Glutamatergic neuron (in vitro differentiated cells): ENCODE measurements around the gene MCU. TPM values are rescaled to one million over a fixed set of nuclear protein-coding genes. Genes with fewer than 3 reads are reported as not detected.

Experiments used
- DNase-seq: peaks from one replicate; pipeline ENCODE4 v3.0.0; 2022
- H3K27ac Mint-ChIP-seq: one replicate; pipeline ENCODE4 v1.8.0; 2020; ENCODE audit warnings: mild to moderate bottlenecking, mixed read lengths, inconsistent platforms; ENCODE audit not compliant: unreplicated experiment
- H3K27me3 Mint-ChIP-seq: one replicate; pipeline ENCODE4 v1.8.0; 2020; ENCODE audit warnings: mild to moderate bottlenecking, moderate library complexity, mixed read lengths, inconsistent platforms; ENCODE audit not compliant: unreplicated experiment
- H3K36me3 Mint-ChIP-seq: one replicate; pipeline ENCODE4 v1.8.0; 2020; ENCODE audit warnings: mild to moderate bottlenecking, mixed read lengths, inconsistent platforms; ENCODE audit not compliant: unreplicated experiment
- H3K4me1 Mint-ChIP-seq: one replicate; pipeline ENCODE4 v1.8.0; 2020; ENCODE audit warnings: mild to moderate bottlenecking, low read depth, mixed read lengths, inconsistent platforms; ENCODE audit not compliant: unreplicated experiment
- H3K4me3 Mint-ChIP-seq: one replicate; pipeline ENCODE4 v1.8.0; 2020; ENCODE audit warnings: mild to moderate bottlenecking, mixed read lengths, inconsistent platforms; ENCODE audit not compliant: unreplicated experiment
- H3K9me3 Mint-ChIP-seq: one replicate; pipeline ENCODE4 v1.8.0; 2020; ENCODE audit warnings: mild to moderate bottlenecking, moderate library complexity, mixed read lengths, inconsistent platforms; ENCODE audit not compliant: unreplicated experiment
- total RNA-seq: library from RNA; stranded (reverse); fragmentation: NEBNext Ultra II Directional; extraction: Animal tissue kit (Norgen Biotek cat#: 25700); gene quantifications from one replicate; pipeline ENCODE4 v1.2.1, GENCODE V29; 2021; ENCODE audit not compliant: unreplicated experiment
- TF ChIP-seq, protein P1 (sequence below): fragments of 200-600 bp; sonication (generic); IDR thresholded peaks from one replicate; pipeline ENCODE4 v1.5.0; 2021; ENCODE audit not compliant: partially characterized antibody, unreplicated experiment

Gene MCU
- total RNA-seq, 1 donor from 2014 or later, result 15.2 TPM

DNA sequence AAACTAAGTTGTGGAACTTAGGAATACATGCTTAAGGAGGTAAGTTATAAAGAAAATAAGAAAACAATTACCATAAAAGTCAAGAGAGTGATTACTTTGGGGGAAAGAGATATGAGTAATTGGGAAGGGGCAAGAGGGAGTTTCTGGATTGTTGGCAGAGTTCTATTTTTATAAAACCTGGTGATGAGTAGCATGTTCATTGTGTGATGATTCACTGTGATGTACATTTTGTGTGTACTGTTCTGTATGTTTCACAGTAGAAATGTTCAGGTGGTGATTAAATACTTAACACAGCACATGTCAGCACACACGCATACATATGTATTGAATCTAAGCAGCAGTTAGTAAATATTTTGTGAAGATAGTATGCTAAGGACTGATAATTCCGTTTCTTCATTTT, 191.9 kb downstream of the MCU start:
- no peaks in the 10 kb centered on the region for H3K27me3 Mint-ChIP-seq
- H3K36me3 Mint-ChIP-seq, result no peaks in the 10 kb centered on the region
- no peaks in the 10 kb centered on the region for H3K9me3 Mint-ChIP-seq
- H3K4me3 Mint-ChIP-seq, result no peak overlapping the region
- DNase-seq, result no peak
- H3K4me1 Mint-ChIP-seq, result peaks cover 8% of the 10 kb centered on the region
- TF ChIP-seq, protein P1, sequence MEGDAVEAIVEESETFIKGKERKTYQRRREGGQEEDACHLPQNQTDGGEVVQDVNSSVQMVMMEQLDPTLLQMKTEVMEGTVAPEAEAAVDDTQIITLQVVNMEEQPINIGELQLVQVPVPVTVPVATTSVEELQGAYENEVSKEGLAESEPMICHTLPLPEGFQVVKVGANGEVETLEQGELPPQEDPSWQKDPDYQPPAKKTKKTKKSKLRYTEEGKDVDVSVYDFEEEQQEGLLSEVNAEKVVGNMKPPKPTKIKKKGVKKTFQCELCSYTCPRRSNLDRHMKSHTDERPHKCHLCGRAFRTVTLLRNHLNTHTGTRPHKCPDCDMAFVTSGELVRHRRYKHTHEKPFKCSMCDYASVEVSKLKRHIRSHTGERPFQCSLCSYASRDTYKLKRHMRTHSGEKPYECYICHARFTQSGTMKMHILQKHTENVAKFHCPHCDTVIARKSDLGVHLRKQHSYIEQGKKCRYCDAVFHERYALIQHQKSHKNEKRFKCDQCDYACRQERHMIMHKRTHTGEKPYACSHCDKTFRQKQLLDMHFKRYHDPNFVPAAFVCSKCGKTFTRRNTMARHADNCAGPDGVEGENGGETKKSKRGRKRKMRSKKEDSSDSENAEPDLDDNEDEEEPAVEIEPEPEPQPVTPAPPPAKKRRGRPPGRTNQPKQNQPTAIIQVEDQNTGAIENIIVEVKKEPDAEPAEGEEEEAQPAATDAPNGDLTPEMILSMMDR, result no peak
- no peak overlapping the region for H3K27ac Mint-ChIP-seq

DNA sequence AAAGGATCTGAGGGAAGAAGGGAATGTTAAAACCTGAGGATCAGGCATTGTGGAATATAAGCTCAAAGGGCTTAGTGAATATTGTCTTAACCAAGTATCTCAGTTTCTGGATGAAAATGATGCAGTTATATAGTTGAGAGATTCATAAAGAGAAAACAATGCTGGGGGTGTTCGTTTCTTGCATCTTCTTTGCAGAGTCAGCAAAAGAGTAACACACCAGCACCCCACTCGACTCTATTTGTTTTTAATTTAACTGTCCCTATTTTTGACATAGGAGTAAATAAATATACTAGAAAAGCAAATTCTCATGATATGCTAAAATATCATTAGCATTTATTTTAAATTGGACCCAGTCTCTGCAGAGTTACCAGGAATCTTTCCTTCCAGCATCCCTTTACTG, 194.0 kb downstream of the MCU start:
- Mint-ChIP-seq H3K9me3 (no peaks in the 10 kb centered on the region), H3K36me3 (no peaks in the 10 kb centered on the region), H3K4me1 (peaks cover 8% of the 10 kb centered on the region), H3K4me3 (no peak overlapping the region), H3K27ac (no peak overlapping the region), H3K27me3 (no peaks in the 10 kb centered on the region)
- DNase-seq, result no peak
- TF ChIP-seq, protein P1, result no peak

DNA sequence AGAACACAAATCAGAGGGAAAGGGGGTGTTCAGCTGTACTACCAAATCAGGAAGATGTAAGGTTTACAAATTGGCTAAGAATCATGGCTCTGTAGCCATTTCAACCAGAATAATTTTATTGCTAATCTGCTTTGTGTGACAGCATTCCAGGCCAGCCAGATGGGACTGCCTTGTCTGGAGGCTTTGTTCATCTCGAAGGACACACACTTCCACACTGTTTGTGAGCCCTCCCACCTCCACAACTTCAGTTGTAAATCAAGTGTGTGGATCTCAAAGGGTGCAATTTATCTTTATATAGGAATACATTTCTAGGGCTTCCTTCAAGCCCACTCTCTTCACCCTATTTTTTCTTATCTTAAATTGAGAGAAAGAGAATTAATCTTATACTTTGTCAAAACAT, 194.7 kb downstream of the MCU start:
- Mint-ChIP-seq H3K4me3 (no peak overlapping the region), H3K9me3 (no peaks in the 10 kb centered on the region), H3K36me3 (no peaks in the 10 kb centered on the region), H3K4me1 (peaks cover 8% of the 10 kb centered on the region), H3K27me3 (no peaks in the 10 kb centered on the region), H3K27ac (no peak overlapping the region)
- DNase-seq, result no peak
- TF ChIP-seq, protein P1, result no peak

DNA sequence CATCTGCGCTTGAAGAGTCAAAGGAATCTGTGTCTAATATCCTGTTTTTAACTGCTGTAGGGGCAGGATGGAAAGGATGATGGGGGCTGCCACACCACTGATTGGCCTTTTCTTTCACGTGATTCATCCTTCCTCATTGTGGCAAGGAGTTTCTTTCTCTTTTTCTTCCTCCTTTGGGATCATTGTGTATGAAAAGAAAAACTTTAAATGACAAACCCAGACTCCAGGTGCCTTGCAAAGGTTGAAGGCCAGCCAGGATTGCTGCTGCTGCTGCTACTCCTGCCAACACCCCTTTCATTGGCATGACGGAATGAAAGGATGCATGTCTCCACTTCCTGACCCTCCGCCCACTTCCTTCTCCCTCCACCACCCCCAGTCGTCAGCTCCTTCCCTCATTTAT, 195.1 kb downstream of the MCU start:
- Mint-ChIP-seq H3K4me3 (no peak overlapping the region), H3K4me1 (peaks cover 8% of the 10 kb centered on the region), H3K9me3 (no peaks in the 10 kb centered on the region), H3K36me3 (no peaks in the 10 kb centered on the region), H3K27ac (no peak overlapping the region), H3K27me3 (no peaks in the 10 kb centered on the region)
- TF ChIP-seq, protein P1, result no peak
- no peak for DNase-seq

DNA sequence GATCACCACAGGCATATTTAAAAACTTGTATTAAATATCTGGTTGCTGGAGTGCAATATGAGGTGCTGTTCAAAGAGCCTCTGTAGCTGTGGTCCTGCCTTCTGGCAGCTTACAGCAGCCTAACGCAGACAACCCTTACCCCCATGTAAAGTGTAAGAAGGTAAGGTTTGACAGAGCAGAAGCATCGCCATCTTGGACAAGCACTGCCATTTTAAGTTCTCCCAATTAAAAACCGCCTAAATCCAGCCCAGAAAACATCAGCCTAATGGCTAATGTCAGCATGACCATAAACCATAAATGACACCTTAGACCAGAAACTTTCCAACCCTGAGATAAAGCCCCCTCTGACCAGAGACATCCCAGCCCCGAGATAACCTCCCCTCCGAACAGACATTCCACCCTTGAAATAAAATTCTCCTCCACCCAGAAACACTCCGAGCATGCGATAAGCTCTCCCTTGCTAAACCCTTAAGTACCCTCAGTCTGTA, 196.3 kb downstream of the MCU start:
- no peaks in the 10 kb centered on the region for H3K36me3 Mint-ChIP-seq
- no peaks in the 10 kb centered on the region for H3K27me3 Mint-ChIP-seq
- DNase-seq, result no peak
- no peaks in the 10 kb centered on the region for H3K9me3 Mint-ChIP-seq
- H3K4me1 Mint-ChIP-seq, result peaks cover 8% of the 10 kb centered on the region
- no peak overlapping the region for H3K4me3 Mint-ChIP-seq
- no peak overlapping the region for H3K27ac Mint-ChIP-seq
- TF ChIP-seq, protein P1, result no peak
